Measurements from ENCODE around the gene FFAR4. TPM values are rescaled to one million over a fixed set of nuclear protein-coding genes. Genes with fewer than 3 reads are reported as not detected.

Gene FFAR4
- total and polyA plus RNA-seq, 2 of the 4 experiments (the other 2 are of a cell fraction): not detected

- H4K20me1 ChIP-seq (ENCODE audit: insufficient read depth, low read length): no peaks in the 10 kb centered on the region
- H3K4me1 ChIP-seq (ENCODE audit: control insufficient read depth, insufficient read depth, low read length): peaks cover 6% of the 10 kb centered on the region
- no TSS peak for BruUV-seq (replicated peaks)
- in situ Hi-C loops (cut with MboI; ENCODE audit: low sequenced_read_pairs): no loop called here
- H3K27me3 ChIP-seq (ENCODE audit: control insufficient read depth, insufficient read depth, low read length): no peaks in the 10 kb centered on the region; the same call in 1 of the 2 replicates
- H3K18ac ChIP-seq (ENCODE audit: low read depth, low read length): no peak overlapping the region
- no peak overlapping the region; the same call in 1 of the 2 replicates for H3K23ac ChIP-seq (ENCODE audit: low read depth, low read length)
- TF ChIP-seq RAD21 (IDR thresholded peaks at IDR 0.05; ENCODE audit: low read length) (no peak), BHLHE40 (IDR thresholded peaks at IDR 0.05; ENCODE audit: low read depth, low read length) (no peak)
- no peak overlapping the region for H2AK9ac ChIP-seq (replicated peaks; ENCODE audit: low read depth, low read length, poor library complexity)
- peak overlapping the region; percentile 41; the same call in 1 of the 2 replicates for H2BK120ac ChIP-seq (ENCODE audit: low read depth, low read length)
- no peak overlapping the region for H4K91ac ChIP-seq (ENCODE audit: insufficient read depth, low read depth, low read length)
- no peak overlapping the region for H4K5ac ChIP-seq (ENCODE audit: low read depth, low read length)
- H3K9me1 ChIP-seq (ENCODE audit: insufficient read depth, low read length): peaks cover 6% of the 10 kb centered on the region; the same call in 1 of the 2 replicates
- ChIA-PET CTCF (no interaction called here), POLR2A (ENCODE audit: unreplicated experiment) (no interaction called here)
- no peak overlapping the region for H3K56ac ChIP-seq (ENCODE audit: extremely low read depth, insufficient read depth, low read length)
- H2BK15ac ChIP-seq (ENCODE audit: low read depth, low read length): no peak overlapping the region; the same call in 1 of the 3 replicates
- no peaks in the 10 kb centered on the region for H3K36me3 ChIP-seq (ENCODE audit: control insufficient read depth, insufficient read depth, low read length)
- H3K14ac ChIP-seq (replicated peaks; ENCODE audit: low read depth, low read length): no peak overlapping the region
- H3K79me1 ChIP-seq (ENCODE audit: low read depth in 1 of 2, low read length in 2 of 2): no peaks in the 10 kb centered on the region
- DNase-seq (no peak), ATAC-seq (ENCODE audit: low read depth) (no peak)
- no peaks in the 10 kb centered on the region for H3K9me3 ChIP-seq (ENCODE audit: control insufficient read depth, insufficient read depth, low read length)
- dilution Hi-C loops (cut with HindIII; ENCODE audit: low sequenced_read_pairs, unreplicated experiment): no loop called here
- 0 out of 2 replicates have a peak overlapping the region, but pooled peaks have one; percentile 47 for H2BK20ac ChIP-seq (ENCODE audit: low read depth, low read length)
- no peak overlapping the region for H3K9ac ChIP-seq (ENCODE audit: low read depth, low read length)
- no peak overlapping the region for H2AFZ ChIP-seq (replicated peaks; ENCODE audit: low read length, poor library complexity)
- H3K4me2 ChIP-seq (ENCODE audit: low read depth, low read length): no peak overlapping the region
- H2AK5ac ChIP-seq (ENCODE audit: low read depth, low read length): no peak overlapping the region; the same call in 1 of the 2 replicates
- no peak overlapping the region for H3K27ac ChIP-seq (ENCODE audit: insufficient read depth, low read length)
- intact Hi-C loops (cut with micrococcal nuclease): no loop called here
- H3K4ac ChIP-seq (ENCODE audit: low read depth, low read length): no peak overlapping the region; the same call in 1 of the 2 replicates
- no peak overlapping the region for H3K4me3 ChIP-seq (ENCODE audit: insufficient read depth, low read depth, low read length)
- peak overlapping the region; percentile 57 for H2BK5ac ChIP-seq (ENCODE audit: low read depth, low read length, poor library complexity, severe bottlenecking)
- H4K8ac ChIP-seq (ENCODE audit: low read depth in 2 of 2, low read length in 2 of 2): no peak overlapping the region
These were observed 18.9 kb upstream of the FFAR4 start for GRCh38 chr10:93547522-93547921.
